HepG2 (cell line): ENCODE measurements around the gene FAM174A.

Experiments
- CBX5 ChIP-seq: sonication (generic); formaldehyde crosslinking; IDR thresholded peaks from 2 replicates; pipeline ENCODE4 v1.4.0; 2020; ENCODE audit warnings: missing genetic modification reagents, borderline replicate concordance
- CTCF ChIP-seq: sonication (generic); formaldehyde crosslinking; IDR thresholded peaks from 2 replicates; pipeline ENCODE4 v1.5.0; 2020; ENCODE audit warnings: mild to moderate bottlenecking, missing genetic modification reagents, moderate library complexity
- E2F2 ChIP-seq: sonication (generic); formaldehyde crosslinking; IDR thresholded peaks from 2 replicates; pipeline ENCODE4 v1.4.0; 2020; ENCODE audit warnings: missing genetic modification reagents, borderline replicate concordance
- ELF4 ChIP-seq: sonication (generic); formaldehyde crosslinking; IDR thresholded peaks from 2 replicates; pipeline ENCODE4 v1.5.0; 2020; ENCODE audit warnings: missing genetic modification reagents, mild to moderate bottlenecking, moderate library complexity, borderline replicate concordance
- NR2F2 ChIP-seq: IDR thresholded peaks from 2 replicates; pipeline ENCODE4 v1.6.1; 2012; ENCODE audit warnings: low read depth, inconsistent platforms, borderline replicate concordance
- PHF20 ChIP-seq: sonication (generic); formaldehyde crosslinking; IDR thresholded peaks from 2 replicates; pipeline ENCODE4 v1.5.0; 2020; ENCODE audit warnings: mild to moderate bottlenecking, missing genetic modification reagents
- TAF1 ChIP-seq: sonication (generic); formaldehyde crosslinking; IDR thresholded peaks from 2 replicates; pipeline ENCODE4 v1.4.0; 2020; ENCODE audit warnings: missing genetic modification reagents
- ZBTB4 ChIP-seq: sonication (generic); formaldehyde crosslinking; IDR thresholded peaks from 2 replicates; pipeline ENCODE4 v1.4.0; 2020; ENCODE audit warnings: missing genetic modification reagents, mild to moderate bottlenecking, borderline replicate concordance
- ZBTB44 ChIP-seq: sonication (generic); formaldehyde crosslinking; IDR thresholded peaks from 2 replicates; pipeline ENCODE4 v1.4.0; 2020; ENCODE audit warnings: missing genetic modification reagents
- ZNF101 ChIP-seq: sonication (generic); formaldehyde crosslinking; IDR thresholded peaks from 2 replicates; pipeline ENCODE4 v1.4.0; 2020; ENCODE audit warnings: mild to moderate bottlenecking, low read depth, missing genetic modification reagents, borderline replicate concordance
- ZNF136 ChIP-seq: sonication (generic); formaldehyde crosslinking; IDR thresholded peaks from 2 replicates; pipeline ENCODE4 v1.8.1; 2022; ENCODE audit warnings: low read depth, mild to moderate bottlenecking, moderate library complexity, missing genetic modification reagents
- ZNF747 ChIP-seq: sonication (generic); formaldehyde crosslinking; IDR thresholded peaks from 2 replicates; pipeline ENCODE4 v1.8.1; 2023; ENCODE audit warnings: missing genetic modification reagents, mild to moderate bottlenecking, borderline replicate concordance
- TF ChIP-seq, protein P1 (sequence below): sonication (generic); formaldehyde crosslinking; IDR thresholded peaks from 2 replicates; pipeline ENCODE4 v1.5.0; 2020; ENCODE audit warnings: mild to moderate bottlenecking, missing genetic modification reagents

DNA sequence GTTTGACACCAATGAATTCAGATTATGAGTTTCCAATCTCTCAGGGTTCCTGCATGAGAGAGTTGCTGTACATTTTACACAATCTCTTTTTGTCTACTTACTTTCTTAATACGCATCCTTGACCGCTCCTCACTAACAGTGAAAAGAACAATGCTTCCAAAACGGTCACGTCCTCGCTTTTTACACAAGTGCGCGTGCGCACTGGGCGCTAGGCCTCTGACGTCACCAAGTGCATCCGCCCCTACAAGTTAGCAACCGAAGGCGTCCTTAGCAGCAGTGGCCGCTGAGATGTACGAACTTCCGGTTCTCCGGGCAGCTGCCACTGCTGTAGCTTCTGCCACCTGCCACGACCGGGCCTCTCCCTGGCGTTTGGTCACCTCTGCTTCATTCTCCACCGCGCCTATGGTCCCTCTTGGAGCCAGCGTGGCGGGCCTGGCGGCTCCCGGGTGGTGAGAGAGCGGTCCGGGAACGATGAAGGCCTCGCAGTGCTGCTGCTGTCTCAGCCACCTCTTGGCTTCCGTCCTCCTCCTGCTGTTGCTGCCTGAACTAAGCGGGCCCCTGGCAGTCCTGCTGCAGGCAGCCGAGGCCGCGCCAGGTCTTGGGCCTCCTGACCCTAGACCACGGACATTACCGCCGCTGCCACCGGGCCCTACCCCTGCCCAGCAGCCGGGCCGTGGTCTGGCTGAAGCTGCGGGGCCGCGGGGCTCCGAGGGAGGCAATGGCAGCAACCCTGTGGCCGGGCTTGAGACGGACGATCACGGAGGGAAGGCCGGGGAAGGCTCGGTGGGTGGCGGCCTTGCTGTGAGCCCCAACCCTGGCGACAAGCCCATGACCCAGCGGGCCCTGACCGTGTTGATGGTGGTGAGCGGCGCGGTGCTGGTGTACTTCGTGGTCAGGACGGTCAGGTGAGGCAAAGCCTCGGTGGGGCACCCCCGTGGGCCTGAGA lies at the start of gene FAM174A:
- no peak for TF ChIP-seq ELF4 (CRISPR knock-in tag)
- TF ChIP-seq TAF1 (CRISPR knock-in tag): peak; percentile 77
- no peak for TF ChIP-seq ZNF101 (CRISPR knock-in tag)
- TF ChIP-seq ZBTB4: peak; percentile 56; the same call in 1 of the 2 replicates
- no peak for TF ChIP-seq NR2F2
- peak; percentile 7; the same call in 1 of the 2 replicates for TF ChIP-seq CTCF (CRISPR knock-in tag)
- TF ChIP-seq ZNF136: 0 out of 2 replicates have a peak, but pooled peaks have one; percentile 51
- peak; percentile 80 for TF ChIP-seq PHF20 (CRISPR knock-in tag)
- TF ChIP-seq ZBTB44 (CRISPR knock-in tag): no peak
- no peak for TF ChIP-seq E2F2
- TF ChIP-seq, protein P1, sequence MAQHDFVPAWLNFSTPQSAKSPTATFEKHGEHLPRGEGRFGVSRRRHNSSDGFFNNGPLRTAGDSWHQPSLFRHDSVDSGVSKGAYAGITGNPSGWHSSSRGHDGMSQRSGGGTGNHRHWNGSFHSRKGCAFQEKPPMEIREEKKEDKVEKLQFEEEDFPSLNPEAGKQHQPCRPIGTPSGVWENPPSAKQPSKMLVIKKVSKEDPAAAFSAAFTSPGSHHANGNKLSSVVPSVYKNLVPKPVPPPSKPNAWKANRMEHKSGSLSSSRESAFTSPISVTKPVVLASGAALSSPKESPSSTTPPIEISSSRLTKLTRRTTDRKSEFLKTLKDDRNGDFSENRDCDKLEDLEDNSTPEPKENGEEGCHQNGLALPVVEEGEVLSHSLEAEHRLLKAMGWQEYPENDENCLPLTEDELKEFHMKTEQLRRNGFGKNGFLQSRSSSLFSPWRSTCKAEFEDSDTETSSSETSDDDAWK (CRISPR knock-in tag): no peak
- TF ChIP-seq ZNF747 (CRISPR knock-in tag): peak; percentile 54; the same call in 1 of the 2 replicates
- TF ChIP-seq CBX5 (CRISPR knock-in tag): no peak
